Stimulated activated CD4-positive, alpha-beta T cell treated with anti-CD3 and anti-CD28 coated beads, Interleukin-2, amount 100 ng/mL, for 24 hours (primary cell): Measurements from ENCODE around the gene POLR2E.
A peak's percentile ranks its signal among the peaks of the same experiment; 100 is the strongest.

Experiments
- DNase-seq, 2 donors: peaks; one replicate each; pipeline ENCODE4 v3.0.0-alpha.2; 2020

POLR2E gene

GRCh38 chr19:1062387-1063029 lies 32.7 kb downstream of the POLR2E start:
- no peak for DNase-seq

GRCh38 chr19:1061987-1062386 lies 33.2 kb downstream of the POLR2E start:
- no peak for DNase-seq

- DNase-seq, result no peak
These were observed 34.5 kb downstream of the POLR2E start for GRCh38 chr19:1060689-1061088.

GRCh38 chr19:1058112-1058511 lies 37.1 kb downstream of the POLR2E start:
- no peak for DNase-seq

- no peak for DNase-seq
These were observed 37.9 kb downstream of the POLR2E start for GRCh38 chr19:1057176-1057855.

GRCh38 chr19:1055886-1056620 lies 39.1 kb downstream of the POLR2E start:
- DNase-seq, result no peak

GRCh38 chr19:1055028-1055425 lies 40.1 kb downstream of the POLR2E start:
- no peak for DNase-seq

- no peak for DNase-seq
These were observed 40.8 kb downstream of the POLR2E start for GRCh38 chr19:1054102-1055027.

- DNase-seq, result no peak
These were observed 41.7 kb downstream of the POLR2E start for GRCh38 chr19:1053176-1054101.

GRCh38 chr19:1052349-1052975 lies 42.7 kb downstream of the POLR2E start:
- no peak for DNase-seq

GRCh38 chr19:1051791-1052190 lies 43.4 kb downstream of the POLR2E start:
- no peak for DNase-seq

GRCh38 chr19:1050989-1051788 lies 44.0 kb downstream of the POLR2E start:
- no peak for DNase-seq

GRCh38 chr19:1049800-1050199 lies 45.4 kb downstream of the POLR2E start:
- DNase-seq, result no peak

GRCh38 chr19:1049106-1049505 lies 46.1 kb downstream of the POLR2E start:
- DNase-seq, result no peak

- no peak for DNase-seq
These were observed 47.5 kb downstream of the POLR2E start for GRCh38 chr19:1047696-1048147.

- no peak for DNase-seq
These were observed 48.1 kb downstream of the POLR2E start for GRCh38 chr19:1046836-1047695.

- DNase-seq, result no peak
These were observed 49.0 kb downstream of the POLR2E start for GRCh38 chr19:1046117-1046626.

GRCh38 chr19:1045247-1045603 lies 50.0 kb downstream of the POLR2E start:
- DNase-seq, result peak; percentile 69 to 76
